RWPE2 (cell line): ENCODE data around the gene RPS3A.
"Not testable (repeated sequence)": the region's sequence is repeated elsewhere in the genome, so short reads cannot be mapped to it uniquely, and the experiment has no call there.

ENCODE experiments used
- ATAC-seq: fragments of 200-7000 bp; cut with Tn5 transposase; 3 replicates; pipeline ENCODE4 v1.9.1; 2021; ENCODE audit warnings: low read depth
- DNase-seq: peaks from one replicate; pipeline ENCODE4 v3.0.0-alpha.2; 2020; ENCODE audit warnings: low spot score
- H3K27ac ChIP-seq: fragments of 450-650 bp; 2 replicates; pipeline ENCODE4 v1.5.1; 2017; ENCODE audit warnings: mild to moderate bottlenecking; ENCODE audit not compliant: poor library complexity, severe bottlenecking
- H3K27me3 ChIP-seq: fragments of 250-450 bp; sonication (Bioruptor Pico); 2 replicates; pipeline ENCODE4 v1.5.1; 2021; ENCODE audit warnings: mild to moderate bottlenecking, moderate library complexity; ENCODE audit not compliant: insufficient read depth, poor library complexity, severe bottlenecking
- H3K36me3 ChIP-seq: fragments of 250-450 bp; sonication (Bioruptor Pico); 2 replicates; pipeline ENCODE4 v1.5.1; 2020; ENCODE audit warnings: low read depth, mild to moderate bottlenecking, moderate library complexity
- H3K4me1 ChIP-seq: fragments of 250-450 bp; sonication (Bioruptor Pico); 2 replicates; pipeline ENCODE4 v1.5.1; 2021; ENCODE audit warnings: mild to moderate bottlenecking, moderate library complexity; ENCODE audit not compliant: insufficient read depth, poor library complexity, severe bottlenecking
- H3K4me3 ChIP-seq: fragments of 250-450 bp; sonication (Bioruptor Pico); 2 replicates; pipeline ENCODE4 v1.5.1; 2021; ENCODE audit warnings: mild to moderate bottlenecking, moderate library complexity; ENCODE audit not compliant: severe bottlenecking
- H3K9me3 ChIP-seq: fragments of 250-450 bp; sonication (Bioruptor Pico); 2 replicates; pipeline ENCODE4 v1.5.1; 2021; ENCODE audit warnings: mild to moderate bottlenecking, moderate library complexity; ENCODE audit not compliant: severe bottlenecking
- TF ChIP-seq, protein P1 (sequence below): fragments of 450-650 bp; IDR thresholded peaks from one replicate; pipeline ENCODE4 v1.5.1; 2017; ENCODE audit warnings: mild to moderate bottlenecking, moderate library complexity; ENCODE audit not compliant: poor library complexity, severe bottlenecking

The RPS3A gene

DNA sequence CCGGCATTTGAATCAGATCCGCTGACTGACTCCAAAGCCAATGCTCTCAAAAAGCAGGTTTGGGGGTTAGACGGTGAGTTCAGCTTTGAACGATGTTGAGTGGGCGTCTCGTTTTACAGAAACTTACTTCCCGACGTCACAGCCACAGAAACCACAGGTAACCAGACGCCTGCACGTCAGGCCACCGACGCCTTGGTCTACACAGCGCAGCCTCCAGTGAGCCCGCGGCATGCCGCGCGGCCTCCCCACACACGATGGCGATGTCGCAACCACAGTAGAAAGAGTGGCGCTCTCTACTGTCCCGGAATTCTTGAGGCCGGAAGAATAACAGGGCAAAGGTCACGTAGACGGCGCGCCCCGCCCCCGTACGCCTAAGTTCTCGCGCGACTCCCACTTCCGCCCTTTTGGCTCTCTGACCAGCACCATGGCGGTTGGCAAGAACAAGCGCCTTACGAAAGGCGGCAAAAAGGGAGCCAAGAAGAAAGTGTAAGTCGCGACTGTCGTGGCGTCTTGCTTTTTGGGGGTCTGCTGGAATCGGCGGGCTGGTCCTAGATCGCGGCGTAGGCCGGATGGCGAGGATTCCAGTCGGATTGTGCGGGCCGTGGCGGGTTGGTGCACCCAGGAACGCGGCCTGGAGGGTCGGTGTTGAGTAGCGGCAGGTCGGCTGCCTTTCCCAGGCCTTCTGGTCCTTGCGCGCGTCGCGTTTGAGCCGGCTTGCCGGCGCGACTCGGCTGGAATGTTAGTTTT, at the start of gene RPS3A:
RPS3A (plus strand) TSS at position 400 of the 747 bp plus-strand sequence; CDS start at position 425, 25 bp downstream.
- peak; percentile 90 for DNase-seq
- peak within 1 kb of the TSS; percentile 80 for H3K27ac ChIP-seq
- H3K9me3 ChIP-seq: no peaks in the 10 kb centered on the region
- peaks cover 13% of the 10 kb centered on the region for H3K4me1 ChIP-seq
- TF ChIP-seq, protein P1, sequence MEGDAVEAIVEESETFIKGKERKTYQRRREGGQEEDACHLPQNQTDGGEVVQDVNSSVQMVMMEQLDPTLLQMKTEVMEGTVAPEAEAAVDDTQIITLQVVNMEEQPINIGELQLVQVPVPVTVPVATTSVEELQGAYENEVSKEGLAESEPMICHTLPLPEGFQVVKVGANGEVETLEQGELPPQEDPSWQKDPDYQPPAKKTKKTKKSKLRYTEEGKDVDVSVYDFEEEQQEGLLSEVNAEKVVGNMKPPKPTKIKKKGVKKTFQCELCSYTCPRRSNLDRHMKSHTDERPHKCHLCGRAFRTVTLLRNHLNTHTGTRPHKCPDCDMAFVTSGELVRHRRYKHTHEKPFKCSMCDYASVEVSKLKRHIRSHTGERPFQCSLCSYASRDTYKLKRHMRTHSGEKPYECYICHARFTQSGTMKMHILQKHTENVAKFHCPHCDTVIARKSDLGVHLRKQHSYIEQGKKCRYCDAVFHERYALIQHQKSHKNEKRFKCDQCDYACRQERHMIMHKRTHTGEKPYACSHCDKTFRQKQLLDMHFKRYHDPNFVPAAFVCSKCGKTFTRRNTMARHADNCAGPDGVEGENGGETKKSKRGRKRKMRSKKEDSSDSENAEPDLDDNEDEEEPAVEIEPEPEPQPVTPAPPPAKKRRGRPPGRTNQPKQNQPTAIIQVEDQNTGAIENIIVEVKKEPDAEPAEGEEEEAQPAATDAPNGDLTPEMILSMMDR: peak; percentile 93
- ATAC-seq: peak; percentile 93
- H3K4me3 ChIP-seq: peak within 1 kb of the TSS; percentile 77
- no peaks in the 10 kb centered on the region for H3K27me3 ChIP-seq
- peaks cover 47% of the 10 kb centered on the region for H3K36me3 ChIP-seq

DNA sequence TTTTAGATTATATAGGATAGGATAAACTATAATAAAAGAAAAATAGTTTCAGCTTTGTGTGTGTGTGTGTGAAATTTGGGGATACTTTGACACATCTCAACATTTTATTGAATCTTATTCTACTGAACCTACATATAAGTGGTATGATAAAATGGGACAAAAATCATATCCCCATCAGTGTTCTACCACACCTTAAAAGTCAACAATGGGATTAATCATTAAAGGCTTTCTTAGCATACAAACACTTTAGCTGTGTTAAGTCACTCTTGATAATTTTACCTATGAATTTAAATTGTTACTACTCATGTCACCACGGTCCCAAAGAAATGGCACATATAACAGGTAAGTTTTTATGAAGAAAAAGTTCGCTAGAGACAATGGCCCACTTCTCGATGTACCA, 46.6 kb upstream of the RPS3A start:
- Histone ChIP-seq H3K36me3 (no peaks in the 10 kb centered on the region), H3K9me3 (no peaks in the 10 kb centered on the region), H3K27ac (no peak overlapping the region), H3K27me3 (no peaks in the 10 kb centered on the region), H3K4me3 (no peak overlapping the region), H3K4me1 (no peaks in the 10 kb centered on the region)
- no peak for ATAC-seq
- no peak for DNase-seq
- TF ChIP-seq, protein P1: no peak

DNA sequence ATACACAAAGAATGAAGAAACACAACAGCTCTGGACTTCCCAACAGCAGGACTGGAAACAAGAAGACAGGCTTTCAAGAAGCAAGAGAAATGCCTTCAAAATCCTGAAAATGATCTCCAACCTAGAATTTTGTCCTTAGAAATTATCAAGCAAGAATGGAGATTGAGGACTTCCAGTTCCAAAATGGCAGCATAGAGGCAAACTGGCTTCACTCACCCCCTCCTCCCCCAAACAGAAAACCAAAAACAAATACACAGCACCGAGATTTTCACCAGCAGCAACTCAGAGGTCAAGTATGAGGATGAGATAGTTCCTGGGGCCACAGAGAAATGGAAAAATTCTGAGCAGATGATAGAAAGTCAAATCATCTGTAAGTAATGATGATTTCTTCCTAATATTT, 43.9 kb upstream of the RPS3A start:
- H3K36me3 ChIP-seq: no peaks in the 10 kb centered on the region
- H3K27me3 ChIP-seq: no peaks in the 10 kb centered on the region
- TF ChIP-seq, protein P1: no peak
- DNase-seq (no peak), ATAC-seq (no peak)
- no peak overlapping the region for H3K4me3 ChIP-seq
- H3K4me1 ChIP-seq: no peaks in the 10 kb centered on the region
- H3K27ac ChIP-seq: no peak overlapping the region
- no peaks in the 10 kb centered on the region for H3K9me3 ChIP-seq

DNA sequence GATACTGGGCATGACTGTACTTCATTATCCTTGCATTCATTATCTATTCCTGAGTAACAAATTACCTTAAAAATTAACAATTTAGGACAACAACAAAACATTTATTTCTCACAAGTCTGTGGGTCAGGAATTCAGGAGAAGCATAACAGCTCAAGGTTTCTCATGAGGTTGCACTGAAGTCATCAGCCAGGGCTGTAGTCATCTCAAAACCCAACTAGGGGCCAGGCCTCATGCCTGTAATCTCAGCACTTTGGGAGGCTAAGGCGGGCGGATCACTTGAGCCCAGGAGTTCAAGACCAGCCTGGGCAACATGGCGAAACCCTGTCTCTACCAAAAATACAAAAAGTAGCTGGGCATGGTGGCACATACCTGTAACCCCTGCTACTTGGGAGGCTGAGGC, 36.3 kb upstream of the RPS3A start:
- H3K27ac ChIP-seq, H3K36me3 ChIP-seq, H3K4me3 ChIP-seq, H3K4me1 ChIP-seq, H3K9me3 ChIP-seq, DNase-seq, ATAC-seq, H3K27me3 ChIP-seq: not testable (repeated sequence)

DNA sequence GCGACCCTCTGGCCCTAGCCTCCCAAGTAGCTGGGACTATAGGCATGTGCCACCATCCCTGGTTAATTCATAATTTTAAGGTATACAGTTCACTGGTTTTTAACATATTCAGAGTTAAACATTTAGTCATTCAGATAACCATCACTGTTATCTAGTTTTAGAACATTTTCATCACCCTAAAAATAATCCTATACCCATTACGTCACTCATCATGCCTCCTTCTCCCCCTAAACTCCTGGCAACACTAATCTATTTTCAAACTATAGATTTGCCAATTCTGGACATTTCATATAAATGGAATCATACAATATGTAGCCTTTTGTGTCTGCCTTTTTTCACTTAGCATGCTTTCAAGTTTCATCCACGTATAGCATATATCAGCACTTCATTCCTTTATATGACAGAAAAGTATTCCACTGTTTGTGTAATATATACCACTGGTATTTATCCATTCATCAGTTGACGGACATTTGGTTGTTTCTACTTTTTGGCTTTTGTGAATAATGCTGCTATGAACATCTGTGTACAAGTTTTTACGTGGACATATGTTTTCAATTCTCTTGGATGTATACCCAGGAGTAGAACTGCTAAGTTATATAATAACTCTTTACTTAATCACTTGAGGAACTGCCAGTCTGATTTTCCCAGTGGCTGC, 32.0 kb upstream of the RPS3A start:
- Histone ChIP-seq H3K4me3 (no peak overlapping the region), H3K27ac (no peak overlapping the region), H3K4me1 (no peaks in the 10 kb centered on the region), H3K27me3 (no peaks in the 10 kb centered on the region), H3K36me3 (no peaks in the 10 kb centered on the region), H3K9me3 (no peaks in the 10 kb centered on the region)
- TF ChIP-seq, protein P1: no peak
- DNase-seq: no peak
- ATAC-seq: no peak
